ENCODE measurements around the gene PPP1R9B. TPM values are rescaled to one million over a fixed set of nuclear protein-coding genes. Genes with fewer than 3 reads are reported as not detected.

The PPP1R9B gene
- total and polyA plus RNA-seq, 9 donors, result 24.7 to 66.1 (median 48.5) TPM

GRCh38 chr17:50105811-50106210 lies 44.7 kb downstream of the PPP1R9B start:
- Histone ChIP-seq H3K4me1 (ENCODE audit: control insufficient read depth, insufficient read depth, low read length) (peaks cover 35% of the 10 kb centered on the region), H3K9me3 (replicated peaks; ENCODE audit: control insufficient read depth, low read depth, low read length) (no peaks in the 10 kb centered on the region), H3K27ac (ENCODE audit: low read length) (no peak overlapping the region), H3K4me3 (ENCODE audit: low read length) (no peak overlapping the region), H3K36me3 (ENCODE audit: control insufficient read depth, insufficient read depth, low read length) (peaks cover 67% of the 10 kb centered on the region), H3K27me3 (ENCODE audit: control insufficient read depth, insufficient read depth, low read length) (no peaks in the 10 kb centered on the region)
- DNase-seq, result no peak
- WGBS (ENCODE audit: insufficient coverage), result 91% methylated on average over 14 of the region's 21 CpGs

DNA sequence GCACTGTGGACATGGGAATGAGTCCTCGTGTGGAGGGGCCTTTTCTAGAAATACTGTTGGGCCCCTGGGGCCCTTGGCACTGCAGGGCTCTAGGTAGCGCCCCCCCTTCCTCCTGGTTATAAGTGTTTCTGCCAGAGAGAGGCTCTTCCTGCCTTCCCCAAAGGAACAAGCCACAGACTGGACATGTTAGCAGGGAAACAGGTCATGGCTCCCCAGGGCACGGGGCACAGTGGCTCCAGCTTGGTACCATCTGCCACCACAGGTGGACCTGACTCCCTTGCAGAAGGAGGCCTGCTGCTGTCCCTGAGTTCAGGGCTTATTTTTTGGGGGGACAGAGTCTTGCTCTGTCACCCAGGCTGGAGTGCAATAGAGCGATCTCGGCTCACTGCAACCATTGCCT lies 46.5 kb downstream of the PPP1R9B start:
- peaks cover 43% of the 10 kb centered on the region for H3K4me1 ChIP-seq (ENCODE audit: control insufficient read depth, insufficient read depth, low read length)
- 95% methylated on average over 2 of the region's 5 CpGs for WGBS (ENCODE audit: insufficient coverage)
- peaks cover 67% of the 10 kb centered on the region for H3K36me3 ChIP-seq (ENCODE audit: control insufficient read depth, insufficient read depth, low read length)
- H3K27me3 ChIP-seq (ENCODE audit: control insufficient read depth, insufficient read depth, low read length), result no peaks in the 10 kb centered on the region
- no peaks in the 10 kb centered on the region for H3K9me3 ChIP-seq (replicated peaks; ENCODE audit: control insufficient read depth, low read depth, low read length)
- no peak overlapping the region for H3K4me3 ChIP-seq (ENCODE audit: low read length)
- H3K27ac ChIP-seq (ENCODE audit: low read length), result no peak overlapping the region
- no peak for DNase-seq

- peaks cover 66% of the 10 kb centered on the region for H3K36me3 ChIP-seq (ENCODE audit: control insufficient read depth, insufficient read depth, low read length)
Measured at GRCh38 chr17:50103252-50103651, 47.2 kb downstream of the PPP1R9B start.

DNA sequence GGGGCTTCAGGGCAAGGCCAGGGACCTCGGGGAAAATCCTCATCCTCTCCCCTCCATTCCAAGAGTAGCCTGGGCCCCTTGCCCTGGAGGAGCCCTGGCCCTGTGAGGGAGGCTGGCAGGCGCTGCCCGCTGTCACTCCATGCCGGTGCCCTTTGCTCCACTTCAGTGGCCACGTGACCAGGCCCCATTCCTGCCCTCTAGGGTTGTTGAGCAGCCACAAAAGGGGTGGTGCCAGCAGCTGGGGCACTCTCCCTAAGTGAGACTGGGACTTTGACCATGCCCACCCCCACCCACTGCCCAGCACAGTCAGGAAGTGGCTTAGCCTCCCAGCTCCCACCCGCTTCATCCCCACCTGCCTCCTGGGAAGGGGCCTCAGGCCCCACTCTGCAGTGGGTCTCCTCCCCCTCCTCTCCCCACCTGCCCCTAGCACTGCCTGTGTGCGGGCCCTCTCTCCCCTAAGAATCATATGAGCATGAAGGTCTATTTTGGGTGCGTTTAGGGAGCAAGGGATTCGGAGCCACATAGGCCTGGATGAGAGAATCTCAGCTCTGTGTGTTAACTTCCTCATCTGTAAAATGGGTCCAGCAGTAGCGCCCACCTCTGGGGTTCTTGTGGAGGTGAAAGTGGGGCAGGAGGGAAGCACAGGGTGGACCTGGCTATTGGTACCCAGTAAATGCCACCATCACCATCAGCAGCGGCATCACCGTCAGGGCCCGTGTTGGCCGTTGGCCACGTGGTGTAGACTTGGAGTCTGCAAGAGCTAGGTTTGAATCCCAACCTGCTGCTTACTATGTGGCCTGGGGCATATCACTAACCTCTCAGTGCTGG lies 48.1 kb downstream of the PPP1R9B start:
- peak overlapping the region; percentile 91 for H3K27ac ChIP-seq (ENCODE audit: low read length)
- H3K27me3 ChIP-seq (ENCODE audit: control insufficient read depth, insufficient read depth, low read length), result no peaks in the 10 kb centered on the region
- H3K36me3 ChIP-seq (ENCODE audit: control insufficient read depth, insufficient read depth, low read length), result peaks cover 65% of the 10 kb centered on the region
- DNase-seq, result peak; percentile 64
- WGBS (ENCODE audit: insufficient coverage), result 76% methylated on average over 12 of the region's 15 CpGs
- peaks cover 48% of the 10 kb centered on the region for H3K4me1 ChIP-seq (ENCODE audit: control insufficient read depth, insufficient read depth, low read length)
- H3K4me3 ChIP-seq (ENCODE audit: low read length), result peak overlapping the region; percentile 8
- H3K9me3 ChIP-seq (replicated peaks; ENCODE audit: control insufficient read depth, low read depth, low read length), result no peaks in the 10 kb centered on the region

More at GRCh38 chr17:50103252-50103651, 47.2 kb downstream of the PPP1R9B start:
- WGBS (ENCODE audit: insufficient coverage), result 60% methylated on average over 2 of the region's 2 CpGs
- no peaks in the 10 kb centered on the region for H3K27me3 ChIP-seq (ENCODE audit: control insufficient read depth, insufficient read depth, low read length)
- no peak overlapping the region for H3K4me3 ChIP-seq (ENCODE audit: low read length)
- H3K27ac ChIP-seq (ENCODE audit: low read length), result no peak overlapping the region
- no peaks in the 10 kb centered on the region for H3K9me3 ChIP-seq (replicated peaks; ENCODE audit: control insufficient read depth, low read depth, low read length)
- peaks cover 45% of the 10 kb centered on the region for H3K4me1 ChIP-seq (ENCODE audit: control insufficient read depth, insufficient read depth, low read length)
- DNase-seq, result no peak

DNA sequence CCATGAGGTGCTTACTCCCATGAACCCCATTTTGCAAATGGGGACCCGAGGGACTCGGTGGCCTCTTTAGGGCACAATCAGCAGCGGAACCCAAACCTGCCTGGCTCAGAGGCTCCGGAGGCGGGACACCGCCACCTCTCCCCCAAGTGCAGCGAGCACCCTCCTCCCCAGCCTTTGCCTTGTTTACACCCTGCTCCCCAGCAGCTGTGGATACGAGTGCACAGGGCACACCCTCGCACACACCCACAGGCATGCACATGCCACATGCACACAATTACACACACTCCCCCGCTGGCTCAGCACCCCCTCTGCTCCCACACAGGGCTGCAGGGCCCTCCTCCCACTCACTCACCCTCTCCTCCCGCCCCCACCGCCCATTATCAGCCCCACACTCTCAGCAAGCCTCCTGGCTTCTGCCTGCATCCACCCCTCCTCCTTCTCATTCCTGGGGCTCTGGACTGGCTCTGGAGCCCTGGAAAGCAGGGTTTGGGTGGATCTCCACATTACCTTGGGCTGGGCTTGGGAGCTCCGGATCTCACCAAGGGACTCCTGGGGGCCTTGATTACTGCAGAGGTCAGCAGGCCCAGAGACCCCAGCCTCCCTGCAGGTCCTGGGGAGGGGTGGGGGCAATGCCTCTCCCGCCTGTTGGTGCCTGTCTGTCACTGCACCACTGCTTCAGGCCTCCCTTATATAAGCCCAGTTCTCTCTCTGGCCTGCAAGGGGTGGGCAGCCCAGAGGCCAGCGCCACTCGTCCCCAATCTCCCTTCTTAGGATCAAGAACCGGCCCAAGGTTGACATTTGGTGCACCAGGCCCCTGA lies 48.9 kb downstream of the PPP1R9B start:
- Histone ChIP-seq H3K4me1 (ENCODE audit: control insufficient read depth, insufficient read depth, low read length) (peaks cover 51% of the 10 kb centered on the region), H3K4me3 (ENCODE audit: low read length) (peak overlapping the region; percentile 8), H3K27ac (ENCODE audit: low read length) (peak overlapping the region; percentile 91), H3K36me3 (ENCODE audit: control insufficient read depth, insufficient read depth, low read length) (peaks cover 58% of the 10 kb centered on the region), H3K9me3 (replicated peaks; ENCODE audit: control insufficient read depth, low read depth, low read length) (no peaks in the 10 kb centered on the region), H3K27me3 (ENCODE audit: control insufficient read depth, insufficient read depth, low read length) (no peaks in the 10 kb centered on the region)
- WGBS (ENCODE audit: insufficient coverage), result 41% methylated on average over 16 of the region's 17 CpGs
- DNase-seq, result no peak

DNA sequence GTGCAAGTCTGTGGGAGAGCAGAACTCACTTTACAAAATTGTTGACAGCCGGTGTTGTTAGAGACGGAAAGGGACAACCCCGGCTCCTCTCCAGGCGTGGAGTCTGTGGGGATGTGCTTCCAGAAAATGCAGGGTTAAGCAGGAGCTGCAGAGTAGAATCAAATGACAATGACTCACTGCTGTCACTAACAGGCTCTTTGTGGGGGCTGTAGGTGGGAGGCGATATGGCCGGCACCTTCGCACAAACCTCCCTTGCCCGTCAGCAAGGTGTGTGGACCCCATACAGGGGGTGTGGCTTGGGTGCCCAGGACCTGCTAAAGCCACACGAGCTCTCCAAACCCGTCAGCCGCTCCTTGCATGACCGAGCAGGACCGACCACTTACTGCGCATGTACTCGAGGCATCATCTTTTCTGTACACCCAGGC lies 49.5 kb downstream of the PPP1R9B start:
- Histone ChIP-seq H3K4me1 (ENCODE audit: control insufficient read depth, insufficient read depth, low read length) (peaks cover 57% of the 10 kb centered on the region), H3K9me3 (replicated peaks; ENCODE audit: control insufficient read depth, low read depth, low read length) (no peaks in the 10 kb centered on the region), H3K27me3 (ENCODE audit: control insufficient read depth, insufficient read depth, low read length) (no peaks in the 10 kb centered on the region), H3K27ac (ENCODE audit: low read length) (peak overlapping the region; percentile 91), H3K36me3 (ENCODE audit: control insufficient read depth, insufficient read depth, low read length) (peaks cover 56% of the 10 kb centered on the region), H3K4me3 (ENCODE audit: low read length) (no peak overlapping the region)
- 46% methylated on average over 8 of the region's 15 CpGs for WGBS (ENCODE audit: insufficient coverage)
- DNase-seq, result no peak

DNA sequence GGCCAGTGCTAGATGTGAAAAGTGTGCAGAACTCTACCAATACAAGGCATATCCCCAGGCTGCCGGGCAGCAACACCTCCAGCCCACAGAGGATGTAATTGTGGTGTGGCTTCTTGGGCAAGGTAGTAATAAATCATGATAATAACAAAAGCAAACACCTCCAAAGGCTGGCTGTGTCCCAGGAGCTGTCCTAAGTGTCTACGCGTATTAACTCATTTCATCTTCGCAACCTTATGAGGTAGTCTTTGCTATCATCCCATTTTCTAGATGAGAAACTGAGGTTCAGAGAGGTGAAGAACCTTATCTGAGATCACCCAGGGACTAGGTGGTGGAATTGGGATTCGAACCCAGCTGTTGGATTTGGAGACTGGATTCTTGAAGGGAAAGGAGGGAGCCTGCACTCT lies 50.0 kb downstream of the PPP1R9B start:
- H3K36me3 ChIP-seq (ENCODE audit: control insufficient read depth, insufficient read depth, low read length), result peaks cover 52% of the 10 kb centered on the region
- WGBS (ENCODE audit: insufficient coverage), result 71% methylated on average over 1 of the region's 5 CpGs
- no peak for DNase-seq
- no peak overlapping the region for H3K4me3 ChIP-seq (ENCODE audit: low read length)
- H3K27me3 ChIP-seq (ENCODE audit: control insufficient read depth, insufficient read depth, low read length), result no peaks in the 10 kb centered on the region
- no peaks in the 10 kb centered on the region for H3K9me3 ChIP-seq (replicated peaks; ENCODE audit: control insufficient read depth, low read depth, low read length)
- peak overlapping the region; percentile 91 for H3K27ac ChIP-seq (ENCODE audit: low read length)
- H3K4me1 ChIP-seq (ENCODE audit: control insufficient read depth, insufficient read depth, low read length), result peaks cover 61% of the 10 kb centered on the region

DNA sequence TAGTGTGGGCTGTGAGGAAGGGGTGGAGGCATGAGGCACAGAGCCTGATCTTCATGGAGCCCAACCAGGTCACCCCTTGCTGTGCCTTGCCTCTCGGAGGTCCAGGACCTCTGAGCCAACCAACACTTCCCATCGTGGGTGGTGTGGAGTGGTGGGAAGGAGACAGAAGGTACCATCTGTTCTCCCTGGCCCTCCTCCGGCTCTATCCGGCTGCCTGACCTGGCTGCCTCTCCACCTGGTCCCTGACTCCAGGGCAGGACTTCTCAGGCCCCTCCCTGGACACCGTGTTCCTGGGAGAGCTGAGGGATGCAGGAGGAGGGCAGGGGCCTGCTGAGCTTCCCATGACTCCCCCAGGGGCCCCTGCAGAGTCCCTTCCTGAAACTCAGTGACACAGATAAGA lies 51.5 kb downstream of the PPP1R9B start:
- no peak overlapping the region for H3K27ac ChIP-seq (ENCODE audit: low read length)
- peaks cover 65% of the 10 kb centered on the region for H3K4me1 ChIP-seq (ENCODE audit: control insufficient read depth, insufficient read depth, low read length)
- H3K27me3 ChIP-seq (ENCODE audit: control insufficient read depth, insufficient read depth, low read length), result no peaks in the 10 kb centered on the region
- no peak for DNase-seq
- peaks cover 40% of the 10 kb centered on the region for H3K36me3 ChIP-seq (ENCODE audit: control insufficient read depth, insufficient read depth, low read length)
- H3K9me3 ChIP-seq (replicated peaks; ENCODE audit: control insufficient read depth, low read depth, low read length), result no peaks in the 10 kb centered on the region
- 60% methylated on average over 1 of the region's 5 CpGs for WGBS (ENCODE audit: insufficient coverage)
- no peak overlapping the region for H3K4me3 ChIP-seq (ENCODE audit: low read length)

DNA sequence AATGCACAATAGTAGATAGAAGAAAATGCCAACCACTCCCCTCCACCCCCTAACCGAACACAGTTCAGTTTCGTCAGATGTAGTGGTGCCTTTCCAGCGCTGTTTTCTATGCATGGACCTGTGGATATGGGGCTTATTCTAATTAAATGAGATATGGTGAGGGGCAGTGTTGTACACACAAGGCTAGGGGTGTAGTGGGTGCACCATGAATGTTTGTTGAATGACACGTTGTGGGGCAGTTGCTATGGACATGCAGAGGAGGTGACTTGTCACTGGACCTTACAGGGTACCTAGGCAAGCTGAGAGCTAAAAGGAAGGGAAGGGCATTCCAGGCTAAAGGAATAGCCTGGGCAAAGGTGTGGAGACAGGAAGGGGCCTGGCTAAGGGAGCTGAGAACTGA lies 51.9 kb downstream of the PPP1R9B start:
- peaks cover 63% of the 10 kb centered on the region for H3K4me1 ChIP-seq (ENCODE audit: control insufficient read depth, insufficient read depth, low read length)
- no peaks in the 10 kb centered on the region for H3K9me3 ChIP-seq (replicated peaks; ENCODE audit: control insufficient read depth, low read depth, low read length)
- H3K4me3 ChIP-seq (ENCODE audit: low read length), result no peak overlapping the region
- H3K27me3 ChIP-seq (ENCODE audit: control insufficient read depth, insufficient read depth, low read length), result no peaks in the 10 kb centered on the region
- H3K27ac ChIP-seq (ENCODE audit: low read length), result no peak overlapping the region
- H3K36me3 ChIP-seq (ENCODE audit: control insufficient read depth, insufficient read depth, low read length), result peaks cover 38% of the 10 kb centered on the region
- DNase-seq, result no peak
- WGBS (ENCODE audit: insufficient coverage), result 80% methylated on average over 1 of the region's 4 CpGs

DNA sequence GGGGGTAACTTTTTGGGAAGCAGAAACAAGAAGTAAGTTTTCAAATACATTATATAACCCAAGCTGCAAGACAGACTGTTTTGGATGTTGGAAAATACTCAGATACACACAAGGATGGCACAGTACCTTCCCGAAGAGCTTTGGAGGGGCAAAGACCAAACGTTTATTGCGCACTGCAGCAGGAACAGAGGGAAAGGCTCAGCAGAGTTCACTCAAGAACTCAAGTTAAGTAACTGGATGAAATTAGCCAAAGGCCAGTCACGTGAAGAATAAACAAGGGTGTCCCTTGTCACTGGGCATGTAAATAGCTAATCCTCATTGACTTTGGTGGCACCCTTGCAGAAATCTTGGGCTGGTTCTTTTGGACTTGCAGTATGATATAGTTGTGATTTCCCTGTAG lies 52.6 kb downstream of the PPP1R9B start:
- Histone ChIP-seq H3K4me1 (ENCODE audit: control insufficient read depth, insufficient read depth, low read length) (peaks cover 56% of the 10 kb centered on the region), H3K27ac (ENCODE audit: low read length) (no peak overlapping the region), H3K4me3 (ENCODE audit: low read length) (no peak overlapping the region), H3K9me3 (replicated peaks; ENCODE audit: control insufficient read depth, low read depth, low read length) (no peaks in the 10 kb centered on the region), H3K36me3 (ENCODE audit: control insufficient read depth, insufficient read depth, low read length) (peaks cover 33% of the 10 kb centered on the region), H3K27me3 (ENCODE audit: control insufficient read depth, insufficient read depth, low read length) (no peaks in the 10 kb centered on the region)
- no peak for DNase-seq
- WGBS (ENCODE audit: insufficient coverage), result 83% methylated on average over 4 of the region's 4 CpGs
